ENCODE results near the gene NIBAN1.
"Not testable (repeated sequence)": the region's sequence is repeated elsewhere in the genome, so short reads cannot be mapped to it uniquely, and the experiment has no call there.

NIBAN1 gene

GRCh38 chr1:184973272-184974055, 844 bp downstream of the NIBAN1 start:
- peak; percentile 70 for DNase-seq

GRCh38 chr1:184972315-184973055, 1.8 kb downstream of the NIBAN1 start:
- no peak for DNase-seq

GRCh38 chr1:184971522-184972265, 2.6 kb downstream of the NIBAN1 start:
- DNase-seq, result no peak

- peak; percentile 36 for DNase-seq
Observed at GRCh38 chr1:184970691-184971161, 3.6 kb downstream of the NIBAN1 start.

GRCh38 chr1:184966989-184967388, 7.3 kb downstream of the NIBAN1 start:
- DNase-seq, result no peak

GRCh38 chr1:184965944-184966860, 8.1 kb downstream of the NIBAN1 start:
- no peak for DNase-seq

GRCh38 chr1:184965439-184965838, 8.9 kb downstream of the NIBAN1 start:
- DNase-seq, result no peak

GRCh38 chr1:184959626-184960025, 14.7 kb downstream of the NIBAN1 start:
- DNase-seq, result no peak

- DNase-seq, result no peak
Observed at GRCh38 chr1:184958554-184959353, 15.6 kb downstream of the NIBAN1 start.

- DNase-seq, result not testable (repeated sequence)
Observed at GRCh38 chr1:184957901-184958300, 16.4 kb downstream of the NIBAN1 start.

- DNase-seq, result no peak
Observed at GRCh38 chr1:184956999-184957700, 17.2 kb downstream of the NIBAN1 start.

- no peak for DNase-seq
Observed at GRCh38 chr1:184954232-184954995, 19.9 kb downstream of the NIBAN1 start.

GRCh38 chr1:184953600-184954219, 20.6 kb downstream of the NIBAN1 start:
- DNase-seq, result peak; percentile 44

- DNase-seq, result no peak
Observed at GRCh38 chr1:184952428-184952827, 21.9 kb downstream of the NIBAN1 start.

GRCh38 chr1:184951788-184952187, 22.5 kb downstream of the NIBAN1 start:
- DNase-seq, result no peak

GRCh38 chr1:184950906-184951305, 23.4 kb downstream of the NIBAN1 start:
- no peak for DNase-seq

GRCh38 chr1:184950227-184950626, 24.1 kb downstream of the NIBAN1 start:
- DNase-seq, result no peak

- DNase-seq, result no peak
Observed at GRCh38 chr1:184947497-184948256, 26.6 kb downstream of the NIBAN1 start.

Data from CD4-positive, alpha-beta T cell treated with Interleukin-4 for 4 hours (primary cell).